H1 (cell line): Measurements from ENCODE around the gene LIMK2. TPM values are rescaled to one million over a fixed set of nuclear protein-coding genes. Genes with fewer than 3 reads are reported as not detected.

Experiments
- CBX5 ChIP-seq: fragments of 300-800, 300-1000 bp; sonication (generic); IDR thresholded peaks from 2 replicates; pipeline ENCODE4 v1.7.1; 2016; ENCODE audit warnings: antibody characterized with exemption, low read length, low read depth
- CEBPB ChIP-seq: IDR thresholded peaks from 2 replicates; pipeline ENCODE4 v1.6.1; 2012; ENCODE audit warnings: low read depth, low read length
- EGR1 ChIP-seq: IDR thresholded peaks from 2 replicates; pipeline ENCODE4 v1.6.1; 2011; ENCODE audit warnings: low read depth, low read length, borderline replicate concordance
- SIRT6 ChIP-seq: IDR thresholded peaks from one replicate; pipeline ENCODE4 v1.7.1; 2012; ENCODE audit warnings: low read length, inconsistent platforms
- SP1 ChIP-seq: IDR thresholded peaks from 2 replicates; pipeline ENCODE4 v1.6.1; 2011; ENCODE audit warnings: low read depth, low read length
- polyA plus RNA-seq, 7 experiments: library from polyadenylated mRNA; depleted of rRNA in 3 of 7; stranded (reverse) in 5 of 7; unstranded in 2 of 7; fragments of >200 nt in 5 of 7; fragments of 200-250 nt in 2 of 7; gene quantifications; 1 replicate in 5 of 7; 2 replicates in 1 of 7; 4 replicates in 1 of 7; pipeline versions ENCODE4 v1.2.1 to v1.2.3, GENCODE V29; 2011 to 2013; ENCODE audit warnings: missing spikeins in 2 of 7, mixed read lengths in 2 of 7
- total RNA-seq: library from RNA; stranded (reverse); fragmentation: NEBNext Ultra II Directional; extraction: Animal tissue kit (Norgen Biotek cat#: 25700); gene quantifications from 2 replicates; pipeline ENCODE4 v1.2.1, GENCODE V29; 2021
- TF ChIP-seq, protein P1 (sequence below), 3 experiments: IDR thresholded peaks; 1 replicate in 2 of 3; 2 replicates in 1 of 3; pipeline versions ENCODE4 v1.5.1 to v1.6.1; 2011; ENCODE audit warnings: low read length in 3 of 3, mild to moderate bottlenecking in 3 of 3, inconsistent platforms in 2 of 3, low read depth in 1 of 3, moderate library complexity in 1 of 3; ENCODE audit not compliant: insufficient read depth in 1 of 3; ENCODE audit errors: control extremely low read depth in 1 of 3
- TF ChIP-seq, protein P2 (sequence below): fragments of 300-600 bp; sonication (generic); IDR thresholded peaks from 2 replicates; pipeline ENCODE4 v1.7.1; 2012; ENCODE audit warnings: low read length, moderate library complexity, mild to moderate bottlenecking, inconsistent platforms; ENCODE audit not compliant: insufficient replicate concordance

LIMK2 gene
- total and polyA plus RNA-seq, 2 of the 8 experiments (the other 6 are each of a cell fraction or from before 2014, with no cell fraction given): 13.2 to 37.6 TPM

DNA sequence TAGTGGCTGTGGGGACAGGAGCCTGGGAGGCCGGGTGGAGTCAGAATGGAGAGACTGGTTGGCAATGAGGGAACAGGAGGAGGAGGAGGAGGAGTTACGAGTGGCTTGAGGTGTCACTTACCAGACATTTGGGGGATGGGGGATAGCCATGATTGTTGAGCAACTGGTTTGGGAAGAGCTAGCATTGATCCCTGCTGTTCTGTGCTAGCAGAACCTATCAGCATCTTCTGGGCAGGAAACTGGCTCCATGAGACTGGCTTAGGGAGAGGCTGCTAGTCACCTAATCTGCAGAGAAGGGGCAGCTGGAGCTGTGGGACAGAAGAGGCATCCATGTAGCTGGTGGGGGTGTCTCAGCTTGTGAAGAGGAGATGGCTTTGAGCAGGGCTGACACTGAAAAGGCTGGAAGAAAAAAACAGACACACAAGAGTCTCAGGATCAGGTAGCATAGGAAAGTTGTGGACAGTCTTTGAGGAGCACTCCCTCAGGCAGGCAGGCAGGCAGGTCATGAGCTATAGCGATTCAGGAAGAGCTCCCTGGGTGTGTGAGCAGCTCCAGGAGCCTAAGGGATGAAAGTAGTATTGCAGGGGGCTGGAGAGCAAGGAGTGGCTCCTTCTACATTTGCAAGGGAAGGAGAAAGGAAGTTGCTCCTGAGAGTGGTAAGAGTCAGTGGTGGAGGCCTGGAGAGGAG is 57.9 kb downstream of the LIMK2 start (continued):
- TF ChIP-seq SIRT6: no peak
- TF ChIP-seq CEBPB: peak; percentile 94
- peak; percentile 92 for TF ChIP-seq SP1
- TF ChIP-seq, protein P1, sequence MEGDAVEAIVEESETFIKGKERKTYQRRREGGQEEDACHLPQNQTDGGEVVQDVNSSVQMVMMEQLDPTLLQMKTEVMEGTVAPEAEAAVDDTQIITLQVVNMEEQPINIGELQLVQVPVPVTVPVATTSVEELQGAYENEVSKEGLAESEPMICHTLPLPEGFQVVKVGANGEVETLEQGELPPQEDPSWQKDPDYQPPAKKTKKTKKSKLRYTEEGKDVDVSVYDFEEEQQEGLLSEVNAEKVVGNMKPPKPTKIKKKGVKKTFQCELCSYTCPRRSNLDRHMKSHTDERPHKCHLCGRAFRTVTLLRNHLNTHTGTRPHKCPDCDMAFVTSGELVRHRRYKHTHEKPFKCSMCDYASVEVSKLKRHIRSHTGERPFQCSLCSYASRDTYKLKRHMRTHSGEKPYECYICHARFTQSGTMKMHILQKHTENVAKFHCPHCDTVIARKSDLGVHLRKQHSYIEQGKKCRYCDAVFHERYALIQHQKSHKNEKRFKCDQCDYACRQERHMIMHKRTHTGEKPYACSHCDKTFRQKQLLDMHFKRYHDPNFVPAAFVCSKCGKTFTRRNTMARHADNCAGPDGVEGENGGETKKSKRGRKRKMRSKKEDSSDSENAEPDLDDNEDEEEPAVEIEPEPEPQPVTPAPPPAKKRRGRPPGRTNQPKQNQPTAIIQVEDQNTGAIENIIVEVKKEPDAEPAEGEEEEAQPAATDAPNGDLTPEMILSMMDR (IDR thresholded peaks at IDR 0.05; ENCODE audit: control extremely low read depth in 1 of 3, insufficient read depth in 1 of 3, low read depth in 1 of 3, low read length in 3 of 3): peak in 1 of 3 experiments; percentile 8; a peak in 1 of 4 replicates
- TF ChIP-seq, protein P2, sequence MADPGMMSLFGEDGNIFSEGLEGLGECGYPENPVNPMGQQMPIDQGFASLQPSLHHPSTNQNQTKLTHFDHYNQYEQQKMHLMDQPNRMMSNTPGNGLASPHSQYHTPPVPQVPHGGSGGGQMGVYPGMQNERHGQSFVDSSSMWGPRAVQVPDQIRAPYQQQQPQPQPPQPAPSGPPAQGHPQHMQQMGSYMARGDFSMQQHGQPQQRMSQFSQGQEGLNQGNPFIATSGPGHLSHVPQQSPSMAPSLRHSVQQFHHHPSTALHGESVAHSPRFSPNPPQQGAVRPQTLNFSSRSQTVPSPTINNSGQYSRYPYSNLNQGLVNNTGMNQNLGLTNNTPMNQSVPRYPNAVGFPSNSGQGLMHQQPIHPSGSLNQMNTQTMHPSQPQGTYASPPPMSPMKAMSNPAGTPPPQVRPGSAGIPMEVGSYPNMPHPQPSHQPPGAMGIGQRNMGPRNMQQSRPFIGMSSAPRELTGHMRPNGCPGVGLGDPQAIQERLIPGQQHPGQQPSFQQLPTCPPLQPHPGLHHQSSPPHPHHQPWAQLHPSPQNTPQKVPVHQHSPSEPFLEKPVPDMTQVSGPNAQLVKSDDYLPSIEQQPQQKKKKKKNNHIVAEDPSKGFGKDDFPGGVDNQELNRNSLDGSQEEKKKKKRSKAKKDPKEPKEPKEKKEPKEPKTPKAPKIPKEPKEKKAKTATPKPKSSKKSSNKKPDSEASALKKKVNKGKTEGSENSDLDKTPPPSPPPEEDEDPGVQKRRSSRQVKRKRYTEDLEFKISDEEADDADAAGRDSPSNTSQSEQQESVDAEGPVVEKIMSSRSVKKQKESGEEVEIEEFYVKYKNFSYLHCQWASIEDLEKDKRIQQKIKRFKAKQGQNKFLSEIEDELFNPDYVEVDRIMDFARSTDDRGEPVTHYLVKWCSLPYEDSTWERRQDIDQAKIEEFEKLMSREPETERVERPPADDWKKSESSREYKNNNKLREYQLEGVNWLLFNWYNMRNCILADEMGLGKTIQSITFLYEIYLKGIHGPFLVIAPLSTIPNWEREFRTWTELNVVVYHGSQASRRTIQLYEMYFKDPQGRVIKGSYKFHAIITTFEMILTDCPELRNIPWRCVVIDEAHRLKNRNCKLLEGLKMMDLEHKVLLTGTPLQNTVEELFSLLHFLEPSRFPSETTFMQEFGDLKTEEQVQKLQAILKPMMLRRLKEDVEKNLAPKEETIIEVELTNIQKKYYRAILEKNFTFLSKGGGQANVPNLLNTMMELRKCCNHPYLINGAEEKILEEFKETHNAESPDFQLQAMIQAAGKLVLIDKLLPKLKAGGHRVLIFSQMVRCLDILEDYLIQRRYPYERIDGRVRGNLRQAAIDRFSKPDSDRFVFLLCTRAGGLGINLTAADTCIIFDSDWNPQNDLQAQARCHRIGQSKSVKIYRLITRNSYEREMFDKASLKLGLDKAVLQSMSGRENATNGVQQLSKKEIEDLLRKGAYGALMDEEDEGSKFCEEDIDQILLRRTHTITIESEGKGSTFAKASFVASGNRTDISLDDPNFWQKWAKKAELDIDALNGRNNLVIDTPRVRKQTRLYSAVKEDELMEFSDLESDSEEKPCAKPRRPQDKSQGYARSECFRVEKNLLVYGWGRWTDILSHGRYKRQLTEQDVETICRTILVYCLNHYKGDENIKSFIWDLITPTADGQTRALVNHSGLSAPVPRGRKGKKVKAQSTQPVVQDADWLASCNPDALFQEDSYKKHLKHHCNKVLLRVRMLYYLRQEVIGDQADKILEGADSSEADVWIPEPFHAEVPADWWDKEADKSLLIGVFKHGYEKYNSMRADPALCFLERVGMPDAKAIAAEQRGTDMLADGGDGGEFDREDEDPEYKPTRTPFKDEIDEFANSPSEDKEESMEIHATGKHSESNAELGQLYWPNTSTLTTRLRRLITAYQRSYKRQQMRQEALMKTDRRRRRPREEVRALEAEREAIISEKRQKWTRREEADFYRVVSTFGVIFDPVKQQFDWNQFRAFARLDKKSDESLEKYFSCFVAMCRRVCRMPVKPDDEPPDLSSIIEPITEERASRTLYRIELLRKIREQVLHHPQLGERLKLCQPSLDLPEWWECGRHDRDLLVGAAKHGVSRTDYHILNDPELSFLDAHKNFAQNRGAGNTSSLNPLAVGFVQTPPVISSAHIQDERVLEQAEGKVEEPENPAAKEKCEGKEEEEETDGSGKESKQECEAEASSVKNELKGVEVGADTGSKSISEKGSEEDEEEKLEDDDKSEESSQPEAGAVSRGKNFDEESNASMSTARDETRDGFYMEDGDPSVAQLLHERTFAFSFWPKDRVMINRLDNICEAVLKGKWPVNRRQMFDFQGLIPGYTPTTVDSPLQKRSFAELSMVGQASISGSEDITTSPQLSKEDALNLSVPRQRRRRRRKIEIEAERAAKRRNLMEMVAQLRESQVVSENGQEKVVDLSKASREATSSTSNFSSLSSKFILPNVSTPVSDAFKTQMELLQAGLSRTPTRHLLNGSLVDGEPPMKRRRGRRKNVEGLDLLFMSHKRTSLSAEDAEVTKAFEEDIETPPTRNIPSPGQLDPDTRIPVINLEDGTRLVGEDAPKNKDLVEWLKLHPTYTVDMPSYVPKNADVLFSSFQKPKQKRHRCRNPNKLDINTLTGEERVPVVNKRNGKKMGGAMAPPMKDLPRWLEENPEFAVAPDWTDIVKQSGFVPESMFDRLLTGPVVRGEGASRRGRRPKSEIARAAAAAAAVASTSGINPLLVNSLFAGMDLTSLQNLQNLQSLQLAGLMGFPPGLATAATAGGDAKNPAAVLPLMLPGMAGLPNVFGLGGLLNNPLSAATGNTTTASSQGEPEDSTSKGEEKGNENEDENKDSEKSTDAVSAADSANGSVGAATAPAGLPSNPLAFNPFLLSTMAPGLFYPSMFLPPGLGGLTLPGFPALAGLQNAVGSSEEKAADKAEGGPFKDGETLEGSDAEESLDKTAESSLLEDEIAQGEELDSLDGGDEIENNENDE: no peak
- TF ChIP-seq CBX5: no peak
- TF ChIP-seq EGR1: no peak
- TF ChIP-seq, all 59 proteins: peak for 6
